GM19193 (cell line): ENCODE measurements around the gene LALBA.

ENCODE experiments used
- POLR2A ChIP-seq: IDR thresholded peaks from 4 replicates; pipeline ENCODE4 v1.6.1; 2011; ENCODE audit not compliant: insufficient read depth, insufficient read length; ENCODE audit errors: extremely low read depth

Gene LALBA

DNA sequence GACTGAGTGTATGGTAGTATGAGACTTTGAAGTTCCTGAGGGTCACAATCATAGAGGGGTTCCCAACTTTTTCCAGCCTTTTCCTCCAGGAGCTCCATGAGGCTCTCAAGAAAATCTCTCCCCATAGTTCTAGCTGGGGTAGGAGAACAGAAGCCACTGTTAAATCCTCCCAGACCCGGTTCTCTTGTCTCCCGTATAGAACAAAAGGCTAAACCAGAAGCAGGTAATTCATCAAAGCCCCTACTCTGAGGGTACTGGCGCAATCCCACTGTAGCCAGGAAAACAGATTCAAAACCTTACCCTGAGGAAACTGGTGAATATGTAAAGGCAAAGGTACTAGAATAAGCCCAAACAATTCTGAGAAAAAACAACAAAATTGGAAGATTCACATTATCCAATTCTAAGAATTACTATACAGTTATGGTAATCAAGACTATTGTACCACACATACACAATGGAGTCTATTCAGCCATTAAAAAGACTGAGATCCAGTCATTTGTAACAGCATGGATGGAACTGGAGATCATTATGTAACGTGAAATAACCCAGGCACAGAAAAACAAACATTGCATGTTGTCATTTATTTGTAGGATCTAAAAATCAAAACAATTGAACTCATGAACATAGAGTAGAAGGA is 23.9 kb downstream of the LALBA start:
- no peak for TF ChIP-seq POLR2A

GRCh38 chr12:48542300-48542928 is 27.4 kb downstream of the LALBA start:
- TF ChIP-seq POLR2A, result no peak

GRCh38 chr12:48536602-48537001 is 33.2 kb downstream of the LALBA start:
- no peak for TF ChIP-seq POLR2A

DNA sequence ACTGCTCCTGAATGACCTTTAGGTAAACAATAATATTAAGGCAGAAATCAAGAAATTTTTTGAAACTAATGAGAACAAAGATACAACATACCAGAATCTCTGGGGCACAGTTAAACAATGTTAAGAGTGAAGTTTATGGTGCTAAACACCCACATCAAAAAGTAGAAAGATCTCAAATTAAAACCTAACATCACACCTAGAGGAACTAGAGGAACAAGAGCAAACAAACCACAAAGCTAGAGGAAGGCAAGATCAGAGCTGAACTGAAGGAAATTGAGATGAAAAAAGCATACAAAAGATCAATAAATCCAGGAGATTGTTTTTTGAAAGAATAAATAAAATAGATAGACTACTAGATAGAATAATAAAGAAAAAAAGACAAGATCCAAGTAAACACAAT is 37.2 kb downstream of the LALBA start:
- TF ChIP-seq POLR2A, result no peak

DNA sequence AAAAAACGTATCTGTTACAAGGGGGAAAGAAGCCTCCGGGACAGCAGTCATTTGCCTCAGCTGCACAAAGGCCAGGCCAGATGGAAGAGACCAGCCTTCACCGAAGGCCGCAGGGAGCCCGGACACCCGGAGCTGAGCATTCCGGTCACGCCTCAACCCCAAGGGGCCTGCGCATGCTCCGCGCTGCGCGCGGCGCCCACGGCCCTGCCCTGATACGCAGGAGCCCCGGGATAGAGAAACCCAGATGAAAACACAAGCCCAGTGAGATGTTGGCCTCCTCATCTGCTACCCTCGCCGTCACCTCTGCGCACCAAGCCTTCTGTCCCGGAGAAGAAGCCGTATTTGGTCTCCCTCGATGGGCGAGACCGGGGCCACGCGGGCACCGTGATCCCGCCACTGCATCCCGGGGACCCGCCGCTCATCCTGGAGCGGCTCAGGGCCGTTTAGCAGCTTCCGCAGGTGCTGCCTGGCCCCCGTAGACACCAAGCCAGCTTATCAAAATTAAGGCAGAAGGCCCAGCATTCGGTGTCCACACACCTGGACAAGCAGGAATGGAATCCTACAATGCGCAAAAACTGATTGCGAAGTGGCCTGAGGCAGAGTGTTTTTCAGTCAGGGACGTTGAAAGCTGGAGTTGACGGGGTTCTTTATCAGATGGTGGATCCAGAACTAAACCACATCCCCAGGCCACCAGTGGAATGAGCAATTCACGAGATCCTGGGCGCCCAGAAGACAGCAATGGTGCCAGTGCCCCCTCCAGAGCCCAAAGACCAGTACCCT is 41.8 kb downstream of the LALBA start:
- no peak for TF ChIP-seq POLR2A

- TF ChIP-seq POLR2A, result no peak
Measured at GRCh38 chr12:48525332-48525731, 44.5 kb downstream of the LALBA start, which contains the start of gene OR8S1. OR8S1 (plus strand) TSS chr12:48525632; CDS start chr12:48525632, 0 bp downstream.
